Uterus (tissue), 2 donors: Measurements from ENCODE around the gene MEIS2.

Source experiments
- CTCF ChIP-seq, 4 experiments: fragments of 200-600 bp in 2 of 4; fragments of 450-650 bp in 2 of 4; sonication (generic) in 2 of 4; IDR thresholded peaks; one replicate each; pipeline ENCODE4 v1.5.1; 2016 to 2019; ENCODE audit warnings: antibody characterized with exemption in 4 of 4, mild to moderate bottlenecking in 2 of 4, moderate library complexity in 1 of 4
- POLR2A ChIP-seq, 2 donors: fragments of 450-650 bp; IDR thresholded peaks; one replicate each; pipeline ENCODE4 v1.6.1; 2016; ENCODE audit warnings: antibody characterized with exemption in 2 of 2, mild to moderate bottlenecking in 1 of 2, moderate library complexity in 1 of 2

GRCh38 chr15:36907295-36907694 lies 193.1 kb downstream of the MEIS2 start:
- TF ChIP-seq CTCF (IDR thresholded peaks at IDR 0.05) (no peak), POLR2A (IDR thresholded peaks at IDR 0.05) (no peak)
